ENCODE data around the gene KMT5B. TPM values are rescaled to one million over a fixed set of nuclear protein-coding genes. Genes with fewer than 3 reads are reported as not detected.
A peak's percentile ranks its signal among the peaks of the same experiment; 100 is the strongest.

The KMT5B gene
- total and polyA plus RNA-seq, 2 of the 13 experiments (the other 11 are each of a cell fraction or from before 2014, with no cell fraction given) = 17.6 to 23.7 TPM

- no peak for TF ChIP-seq PBX2 (CRISPR knock-in tag; IDR thresholded peaks at IDR 0.05)
- TF ChIP-seq NFYB (CRISPR knock-in tag; IDR thresholded peaks at IDR 0.05) = no peak
- peak; percentile 88 for TF ChIP-seq YY1 (IDR thresholded peaks at IDR 0.05; ENCODE audit: insufficient read depth, insufficient replicate concordance, low read depth, low read length)
- TF ChIP-seq JUND (CRISPR knock-in tag; IDR thresholded peaks at IDR 0.05) = no peak
- no peak for TF ChIP-seq ZBTB3 (CRISPR knock-in tag; IDR thresholded peaks at IDR 0.05; ENCODE audit: borderline replicate concordance, low read depth)
- peak; percentile 45; the same call in 1 of the 2 replicates for TF ChIP-seq ZNF292 (CRISPR knock-in tag; IDR thresholded peaks at IDR 0.05; ENCODE audit: borderline replicate concordance, low read depth)
- TF ChIP-seq CENPBD1 (CRISPR knock-in tag; IDR thresholded peaks at IDR 0.05; ENCODE audit: borderline replicate concordance, low read depth) = no peak
- TF ChIP-seq U2AF1 (optimal IDR thresholded peaks at IDR 0.05; ENCODE audit: low read depth, low read length) = no peak
- no peak for TF ChIP-seq NR2F1 (CRISPR knock-in tag; IDR thresholded peaks at IDR 0.05)
- TF ChIP-seq HMGXB3 (CRISPR knock-in tag; IDR thresholded peaks at IDR 0.05; ENCODE audit: borderline replicate concordance) = no peak
- TF ChIP-seq LRRFIP1 (CRISPR knock-in tag; conservative IDR thresholded peaks at IDR 0.05) = no peak
- peak; percentile 11; the same call in 1 of the 2 replicates for TF ChIP-seq CEBPG (CRISPR knock-in tag; IDR thresholded peaks at IDR 0.05)
- no peak for TF ChIP-seq ZNF253 (CRISPR knock-in tag; IDR thresholded peaks at IDR 0.05; ENCODE audit: borderline replicate concordance)
- no peak for TF ChIP-seq DDIT3 (CRISPR knock-in tag; IDR thresholded peaks at IDR 0.05)
- TF ChIP-seq ZNF503 (CRISPR knock-in tag; IDR thresholded peaks at IDR 0.05) = no peak
- no peak for TF ChIP-seq ZNF784 (CRISPR knock-in tag; IDR thresholded peaks at IDR 0.05; ENCODE audit: borderline replicate concordance)
- TF ChIP-seq MAFK (conservative IDR thresholded peaks at IDR 0.05 in 1 of 2, IDR thresholded peaks at IDR 0.05 in 1 of 2; ENCODE audit: low read length in 2 of 2) = no peak
- TF ChIP-seq KAT2B (IDR thresholded peaks at IDR 0.05; ENCODE audit: borderline replicate concordance, low read depth, low read length) = no peak
Observed at GRCh38 chr11:68137833-68138232, 75.3 kb downstream of the KMT5B start (continued).

Measured in HepG2 (cell line).